Caco-2 (cell line): ENCODE measurements around the gene CER1. TPM values are rescaled to one million over a fixed set of nuclear protein-coding genes. Genes with fewer than 3 reads are reported as not detected.
A peak's percentile ranks its signal among the peaks of the same experiment; 100 is the strongest.

Source experiments
- BruUV-seq: library from RNA; stranded (reverse); fragments of 400-500 nt; replicated peaks from 2 replicates; lab custom pipeline; 2021; lab: Mats Ljungman, UMichigan
- CTCF ChIA-PET: fragments of 300-600 bp; sonication (Branson Sonifier 250); formaldehyde crosslinking; loops from one replicate; lab custom pipeline; 2022; ENCODE audit warnings: antibody characterized with exemption; lab: Charles Lee
- POLR2A ChIA-PET: fragments of 300-600 bp; sonication (Branson Sonifier 250); formaldehyde crosslinking; loops from one replicate; lab custom pipeline; 2022; ENCODE audit warnings: antibody characterized with exemption; lab: Charles Lee
- DNase-seq, 2 experiments: peaks; one replicate each; pipeline versions ENCODE4 v3.0.0 to v3.0.0-alpha.2; 2020 to 2022
- H3K27me3 ChIP-seq: replicated peaks from 2 replicates; pipeline ENCODE4 v1.6.0; 2011; ENCODE audit warnings: low read length; ENCODE audit not compliant: control insufficient read depth, insufficient read depth
- H3K36me3 ChIP-seq: 2 replicates; pipeline ENCODE4 v1.5.1; 2011; ENCODE audit warnings: low read length; ENCODE audit not compliant: control insufficient read depth, insufficient read depth
- H3K4me1 ChIP-seq: fragments of 250-450 bp; sonication (Bioruptor Pico); 2 replicates; pipeline ENCODE4 v1.5.1; 2020; ENCODE audit warnings: mild to moderate bottlenecking
- H3K4me3 ChIP-seq: 2 replicates; pipeline ENCODE4 v1.5.1; 2011; ENCODE audit warnings: low read depth, mild to moderate bottlenecking, control low read depth, low read length
- H3K9me3 ChIP-seq: fragments of 250-450 bp; sonication (Bioruptor Pico); 2 replicates; pipeline ENCODE4 v1.5.1; 2020; ENCODE audit warnings: mild to moderate bottlenecking, moderate library complexity
- H3K27ac Mint-ChIP-seq: one replicate; pipeline ENCODE4 v1.8.0; 2022; ENCODE audit warnings: mixed read lengths; ENCODE audit not compliant: unreplicated experiment
- H3K27me3 Mint-ChIP-seq: one replicate; pipeline ENCODE4 v1.8.0; 2022; ENCODE audit warnings: mixed read lengths; ENCODE audit not compliant: insufficient read depth, unreplicated experiment
- H3K36me3 Mint-ChIP-seq: one replicate; pipeline ENCODE4 v1.8.0; 2022; ENCODE audit warnings: mild to moderate bottlenecking, mixed read lengths; ENCODE audit not compliant: insufficient read depth, unreplicated experiment
- H3K4me1 Mint-ChIP-seq: one replicate; pipeline ENCODE4 v1.8.0; 2022; ENCODE audit warnings: low read depth, mixed read lengths; ENCODE audit not compliant: unreplicated experiment
- H3K4me3 Mint-ChIP-seq: one replicate; pipeline ENCODE4 v1.8.0; 2022; ENCODE audit warnings: mild to moderate bottlenecking, moderate library complexity, mixed read lengths; ENCODE audit not compliant: unreplicated experiment
- H3K9me3 Mint-ChIP-seq: one replicate; pipeline ENCODE4 v1.8.0; 2022; ENCODE audit warnings: mixed read lengths; ENCODE audit not compliant: unreplicated experiment
- CTCF ChIP-seq, 2 experiments: fragments of 200-600 bp in 1 of 2; IDR thresholded peaks; 1 replicate in 1 of 2; 2 replicates in 1 of 2; pipeline versions ENCODE4 v1.5.1 to v1.8.0; 2011 to 2022; ENCODE audit warnings: antibody characterized with exemption in 1 of 2, control low read depth in 1 of 2, inconsistent platforms in 1 of 2, low read depth in 1 of 2, low read length in 1 of 2, mild to moderate bottlenecking in 1 of 2, moderate library complexity in 1 of 2; ENCODE audit not compliant: insufficient read depth in 1 of 2, severe bottlenecking in 1 of 2, unreplicated experiment in 1 of 2
- intact Hi-C: fragments of 100-400 bp; cut with micrococcal nuclease; formaldehyde crosslinking; loops from one replicate; pipeline ENCODE4 v1.10.0; 2022; ENCODE audit not compliant: unreplicated experiment
- total RNA-seq: library from RNA; stranded (reverse); gene quantifications from 2 replicates; pipeline ENCODE4 v1.2.3, GENCODE V29; 2022

CER1 gene
- total RNA-seq, 1 experiment from 2014 or later = not detected

GRCh38 chr9:14692470-14693250 is 29.9 kb downstream of the CER1 start:
- POLR2A ChIA-PET = no interaction called here
- Histone ChIP-seq H3K9me3 (no peaks in the 10 kb centered on the region), H3K4me1 (no peaks in the 10 kb centered on the region), H3K27me3 (no peaks in the 10 kb centered on the region), H3K36me3 (no peaks in the 10 kb centered on the region), H3K4me3 (peak overlapping the region; percentile 47)
- no peak for TF ChIP-seq CTCF (IDR thresholded peaks at IDR 0.05; ENCODE audit: insufficient read depth in 1 of 2, low read depth in 1 of 2, low read length in 1 of 2, severe bottlenecking in 1 of 2, unreplicated experiment in 1 of 2)
- no TSS peak for BruUV-seq
- CTCF ChIA-PET = no interaction called here
- H3K27ac Mint-ChIP-seq = peak overlapping the region; percentile 80
- peaks cover 12% of the 10 kb centered on the region for H3K36me3 Mint-ChIP-seq
- no peaks in the 10 kb centered on the region for H3K9me3 Mint-ChIP-seq
- peak in 1 of 2 experiments; percentile 44 for DNase-seq
- peak overlapping the region; percentile 87 for H3K4me3 Mint-ChIP-seq
- peaks cover 3% of the 10 kb centered on the region for H3K27me3 Mint-ChIP-seq
- H3K4me1 Mint-ChIP-seq = no peaks in the 10 kb centered on the region
- intact Hi-C loops = loop anchor here (10.0 kb wide), 1 partner anchor 72 kb away; no protein-coding TSS in a partner anchor

- no peak overlapping the region for H3K4me3 ChIP-seq
- no peaks in the 10 kb centered on the region for H3K27me3 Mint-ChIP-seq
- no peaks in the 10 kb centered on the region for H3K4me1 ChIP-seq
- no peaks in the 10 kb centered on the region for H3K9me3 Mint-ChIP-seq
- H3K27ac Mint-ChIP-seq = no peak overlapping the region
- POLR2A ChIA-PET = no interaction called here
- H3K4me1 Mint-ChIP-seq = no peaks in the 10 kb centered on the region
- H3K36me3 Mint-ChIP-seq = peaks cover 12% of the 10 kb centered on the region
- H3K36me3 ChIP-seq = no peaks in the 10 kb centered on the region
- CTCF ChIA-PET = no interaction called here
- intact Hi-C loops = loop anchor here (10.0 kb wide), 1 partner anchor 74 kb away; no protein-coding TSS in a partner anchor
- BruUV-seq = no TSS peak
- no peak for TF ChIP-seq CTCF (IDR thresholded peaks at IDR 0.05; ENCODE audit: insufficient read depth in 1 of 2, low read depth in 1 of 2, low read length in 1 of 2, severe bottlenecking in 1 of 2, unreplicated experiment in 1 of 2)
- H3K9me3 ChIP-seq = no peaks in the 10 kb centered on the region
- H3K4me3 Mint-ChIP-seq = no peak overlapping the region
- H3K27me3 ChIP-seq = no peaks in the 10 kb centered on the region
- DNase-seq = no peak
Observed at GRCh38 chr9:14690948-14691730, 31.4 kb downstream of the CER1 start.

- Mint-ChIP-seq H3K4me3 (no peak overlapping the region), H3K27ac (no peak overlapping the region), H3K27me3 (no peaks in the 10 kb centered on the region), H3K4me1 (no peaks in the 10 kb centered on the region), H3K9me3 (no peaks in the 10 kb centered on the region), H3K36me3 (no peaks in the 10 kb centered on the region)
- ChIA-PET CTCF (no interaction called here), POLR2A (no interaction called here)
- no peaks in the 10 kb centered on the region for H3K27me3 ChIP-seq
- H3K4me1 ChIP-seq = no peaks in the 10 kb centered on the region
- no peak overlapping the region for H3K4me3 ChIP-seq
- DNase-seq = no peak
- intact Hi-C loops = no loop called here
- no TSS peak for BruUV-seq
- TF ChIP-seq CTCF (IDR thresholded peaks at IDR 0.05; ENCODE audit: insufficient read depth in 1 of 2, low read depth in 1 of 2, low read length in 1 of 2, severe bottlenecking in 1 of 2, unreplicated experiment in 1 of 2) = no peak
- H3K36me3 ChIP-seq = no peaks in the 10 kb centered on the region
- H3K9me3 ChIP-seq = no peaks in the 10 kb centered on the region
Observed at GRCh38 chr9:14687042-14687719, 35.4 kb downstream of the CER1 start.
